ENCODE data around the gene CCDC107. TPM values are rescaled to one million over a fixed set of nuclear protein-coding genes. Genes with fewer than 3 reads are reported as not detected.
A peak's percentile ranks its signal among the peaks of the same experiment; 100 is the strongest.

Gene CCDC107
- total RNA-seq, 2 donors from 2014 or later = 38.5 to 64.3 TPM

DNA sequence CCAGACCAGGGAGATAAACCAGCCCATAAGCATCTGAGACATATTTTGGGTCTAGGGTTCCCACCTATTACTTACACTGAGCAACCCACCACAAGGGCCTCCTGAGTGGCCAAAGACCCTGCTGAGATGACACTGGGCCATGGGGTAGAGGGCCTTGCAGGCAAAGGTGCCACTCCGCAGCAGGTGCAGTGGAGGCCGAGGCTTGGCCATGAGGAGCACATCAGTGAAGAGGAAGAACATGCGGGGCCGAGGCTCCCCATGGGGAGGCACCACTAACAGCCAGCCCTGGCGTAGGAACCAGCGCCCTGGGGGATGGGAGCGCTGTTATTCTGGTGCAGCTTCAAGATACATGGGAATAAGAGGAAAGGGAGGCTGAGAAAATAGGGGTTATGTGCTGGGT, 4.3 kb downstream of the CCDC107 start:
- no peak overlapping the region for H3K4me3 ChIP-seq
- H3K4me1 ChIP-seq = peaks cover 0 to 46% of the 10 kb centered on the region in 2 donors
- no peaks in the 10 kb centered on the region for H3K27me3 ChIP-seq
- peaks cover 15% of the 10 kb centered on the region for H3K36me3 ChIP-seq
- DNase-seq (ENCODE audit: low spot score) = no peak
- TF ChIP-seq, protein P1, sequence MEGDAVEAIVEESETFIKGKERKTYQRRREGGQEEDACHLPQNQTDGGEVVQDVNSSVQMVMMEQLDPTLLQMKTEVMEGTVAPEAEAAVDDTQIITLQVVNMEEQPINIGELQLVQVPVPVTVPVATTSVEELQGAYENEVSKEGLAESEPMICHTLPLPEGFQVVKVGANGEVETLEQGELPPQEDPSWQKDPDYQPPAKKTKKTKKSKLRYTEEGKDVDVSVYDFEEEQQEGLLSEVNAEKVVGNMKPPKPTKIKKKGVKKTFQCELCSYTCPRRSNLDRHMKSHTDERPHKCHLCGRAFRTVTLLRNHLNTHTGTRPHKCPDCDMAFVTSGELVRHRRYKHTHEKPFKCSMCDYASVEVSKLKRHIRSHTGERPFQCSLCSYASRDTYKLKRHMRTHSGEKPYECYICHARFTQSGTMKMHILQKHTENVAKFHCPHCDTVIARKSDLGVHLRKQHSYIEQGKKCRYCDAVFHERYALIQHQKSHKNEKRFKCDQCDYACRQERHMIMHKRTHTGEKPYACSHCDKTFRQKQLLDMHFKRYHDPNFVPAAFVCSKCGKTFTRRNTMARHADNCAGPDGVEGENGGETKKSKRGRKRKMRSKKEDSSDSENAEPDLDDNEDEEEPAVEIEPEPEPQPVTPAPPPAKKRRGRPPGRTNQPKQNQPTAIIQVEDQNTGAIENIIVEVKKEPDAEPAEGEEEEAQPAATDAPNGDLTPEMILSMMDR (IDR thresholded peaks at IDR 0.05) = no peak
- no peaks in the 10 kb centered on the region for H3K9me3 ChIP-seq
- peak overlapping the region; percentile 97 to 98 for H3K27ac ChIP-seq

DNA sequence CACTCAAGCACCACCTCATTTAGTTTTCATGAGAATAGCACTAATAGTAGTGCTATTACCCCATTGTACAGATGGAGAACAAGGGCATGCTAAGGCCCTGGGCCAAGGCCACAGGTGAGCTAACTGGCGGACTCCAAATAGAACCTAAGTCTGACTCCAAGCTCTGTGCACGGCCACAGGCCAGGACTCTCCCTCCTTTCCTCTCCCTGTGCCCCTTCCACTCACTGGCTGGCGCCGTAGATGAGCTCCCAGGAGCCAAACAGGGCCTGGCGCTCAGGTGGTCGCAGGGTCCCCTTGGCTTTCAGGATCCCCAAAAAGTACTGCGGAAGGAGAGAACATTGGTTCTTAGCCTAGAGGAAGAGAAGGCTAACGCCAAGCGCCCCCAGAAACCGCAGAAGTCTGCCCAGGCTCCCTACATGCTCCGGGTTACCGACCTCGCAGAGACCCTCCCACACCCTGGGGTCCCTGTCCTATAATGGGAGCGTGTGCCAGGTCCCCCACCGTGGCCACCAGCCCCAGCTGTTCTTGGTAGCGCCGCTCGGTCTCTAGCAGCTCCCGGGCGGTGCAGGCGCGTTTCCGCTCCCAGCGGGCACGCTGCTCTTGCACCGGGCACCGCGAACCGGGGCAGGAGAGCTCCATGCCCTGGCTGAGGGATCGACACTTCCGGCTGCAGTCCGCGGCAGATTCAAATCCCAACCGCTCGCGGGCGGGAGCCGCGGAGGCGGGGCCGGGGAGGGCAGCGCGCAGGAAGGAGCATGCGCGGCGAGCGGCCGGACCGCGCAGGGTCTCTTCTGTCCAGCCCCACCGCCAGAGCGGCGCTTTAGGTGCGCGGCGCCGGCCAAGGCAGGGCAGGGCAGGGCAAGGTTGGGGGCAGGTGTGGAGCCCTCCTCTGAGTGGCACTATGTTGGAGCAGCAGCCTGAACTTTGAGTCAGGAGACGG, 6.7 kb downstream of the CCDC107 start, which contains the start of gene ARHGEF39:
TSS of gene ARHGEF39 (minus strand) at position 665 of the 940 bp plus-strand sequence. CDS start at position 639, 26 bp downstream.
- H3K27ac ChIP-seq = peak within 1 kb of the TSS; percentile 50 to 68
- no peaks in the 10 kb centered on the region for H3K27me3 ChIP-seq
- peaks cover 13% of the 10 kb centered on the region for H3K36me3 ChIP-seq
- DNase-seq (ENCODE audit: low spot score) = no peak
- TF ChIP-seq, protein P1 (IDR thresholded peaks at IDR 0.05) = peak in 1 of 2 donors; percentile 44
- no peaks in the 10 kb centered on the region for H3K9me3 ChIP-seq
- H3K4me3 ChIP-seq = peak within 1 kb of the TSS; percentile 19 to 58
- peaks cover 0 to 34% of the 10 kb centered on the region in 2 donors for H3K4me1 ChIP-seq

DNA sequence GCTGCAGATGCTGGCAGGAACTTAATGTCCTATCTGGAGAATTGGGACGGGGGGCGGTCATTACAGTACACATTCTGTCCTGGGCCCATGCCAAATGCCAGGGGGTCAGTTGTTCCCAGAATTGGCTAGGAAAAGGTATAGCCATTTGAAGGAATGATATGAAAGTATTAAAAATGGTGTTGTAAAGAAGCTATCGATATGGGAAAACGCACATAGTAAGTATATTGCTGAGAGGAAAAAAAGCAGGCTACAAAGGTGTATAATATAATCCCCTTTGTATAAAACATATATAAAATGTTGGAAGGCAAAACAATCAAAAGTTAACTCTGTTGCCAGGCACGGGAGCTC, 7.4 kb downstream of the CCDC107 start:
- Histone ChIP-seq H3K9me3 (no peaks in the 10 kb centered on the region), H3K27me3 (no peaks in the 10 kb centered on the region), H3K27ac (peak overlapping the region; percentile 50 to 68), H3K4me3 (peak overlapping the region; percentile 19 to 58), H3K4me1 (peaks cover 0 to 28% of the 10 kb centered on the region in 2 donors), H3K36me3 (peaks cover 6% of the 10 kb centered on the region)
- no peak for DNase-seq (ENCODE audit: low spot score)
- TF ChIP-seq, protein P1 (IDR thresholded peaks at IDR 0.05) = no peak

DNA sequence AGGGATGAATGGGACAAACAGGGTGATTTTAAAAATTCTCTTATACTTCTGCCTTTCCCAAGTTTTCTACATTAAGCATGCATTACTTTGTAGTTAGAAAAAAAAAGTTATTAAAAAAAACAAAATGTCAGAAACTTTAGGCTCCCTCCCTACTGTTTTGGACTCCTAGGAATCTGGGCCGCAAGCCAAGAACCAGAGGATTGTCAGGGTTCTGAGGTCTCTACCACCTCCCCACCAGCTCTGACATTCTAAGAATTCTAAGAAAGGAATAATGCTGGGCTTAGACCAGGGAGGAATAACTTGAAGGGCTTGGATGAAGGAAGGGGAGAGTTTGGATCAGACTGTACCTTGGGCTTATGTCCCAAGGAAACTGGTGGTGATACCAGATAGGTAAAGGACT, 8.0 kb downstream of the CCDC107 start:
- no peaks in the 10 kb centered on the region for H3K27me3 ChIP-seq
- peaks cover under 1% of the 10 kb centered on the region for H3K36me3 ChIP-seq
- no peak overlapping the region for H3K27ac ChIP-seq
- TF ChIP-seq, protein P1 (IDR thresholded peaks at IDR 0.05) = no peak
- H3K4me3 ChIP-seq = no peak overlapping the region
- peaks cover 0 to 22% of the 10 kb centered on the region in 2 donors for H3K4me1 ChIP-seq
- no peaks in the 10 kb centered on the region for H3K9me3 ChIP-seq
- no peak for DNase-seq (ENCODE audit: low spot score)

DNA sequence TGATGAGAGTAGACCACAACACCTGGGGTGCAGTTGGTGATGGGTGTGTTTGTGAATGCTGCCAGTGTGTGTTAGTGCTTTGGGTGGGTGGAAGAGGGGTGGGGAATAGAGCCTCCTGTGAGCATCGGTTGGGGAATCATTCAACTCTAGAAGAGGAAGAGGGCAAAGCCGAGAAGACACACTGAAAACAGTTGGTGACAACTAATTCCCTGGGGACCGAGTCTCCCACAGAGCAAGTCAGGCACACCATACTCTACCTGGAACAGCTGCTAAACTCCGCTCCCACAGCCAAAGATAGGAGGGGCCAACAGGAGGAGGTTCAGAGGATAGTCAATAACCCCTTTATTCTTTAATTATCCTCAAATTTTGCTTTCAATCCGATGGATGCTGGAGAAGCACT, 8.5 kb downstream of the CCDC107 start:
- TF ChIP-seq, protein P1 (IDR thresholded peaks at IDR 0.05) = no peak
- Histone ChIP-seq H3K27ac (no peak overlapping the region), H3K4me1 (peaks cover 0 to 17% of the 10 kb centered on the region in 2 donors), H3K9me3 (no peaks in the 10 kb centered on the region), H3K27me3 (no peaks in the 10 kb centered on the region), H3K4me3 (no peak overlapping the region), H3K36me3 (no peaks in the 10 kb centered on the region)
- DNase-seq (ENCODE audit: low spot score) = no peak

All from right atrium auricular region (tissue), 2 donors.